AG04450 (cell line): Measurements from ENCODE around the gene RANBP17. TPM values are rescaled to one million over a fixed set of nuclear protein-coding genes. Genes with fewer than 3 reads are reported as not detected.
A peak's percentile ranks its signal among the peaks of the same experiment; 100 is the strongest.

ENCODE experiments used
- CTCF ChIA-PET: fragments of 300-600, 350-600 bp; formaldehyde crosslinking; extraction: SDS; loops from one replicate; lab custom pipeline; 2022; ENCODE audit warnings: antibody characterized with exemption, inconsistent platforms; lab: Charles Lee
- POLR2A ChIA-PET: fragments of 350-600 bp; formaldehyde crosslinking; extraction: SDS; loops from one replicate; lab custom pipeline; 2021; ENCODE audit warnings: antibody characterized with exemption, inconsistent platforms; lab: Yijun Ruan, JAX
- DNase-seq: peaks from one replicate; pipeline ENCODE4 v3.0.0-alpha.2; 2011; ENCODE audit warnings: low read depth, low spot score
- H3K27ac ChIP-seq: one replicate; pipeline ENCODE4 v1.5.1; 2012; ENCODE audit warnings: low read depth, low read length, control low read depth
- H3K27me3 ChIP-seq: one replicate; pipeline ENCODE4 v1.6.0; 2012; ENCODE audit warnings: low read length; ENCODE audit not compliant: control insufficient read depth, insufficient read depth
- H3K4me3 ChIP-seq: 2 replicates; pipeline ENCODE4 v1.5.1; 2011; ENCODE audit warnings: mild to moderate bottlenecking, low read depth, low read length, control low read depth
- H3K9me3 ChIP-seq: 2 replicates; pipeline ENCODE4 v1.5.1; 2012; ENCODE audit warnings: low read length; ENCODE audit not compliant: control insufficient read depth, insufficient read depth
- CTCF ChIP-seq: IDR thresholded peaks from 2 replicates; pipeline ENCODE4 v1.5.1; 2011; ENCODE audit warnings: low read depth, low read length, control low read depth, inconsistent platforms
- polyA minus RNA-seq: library from RNA; depleted of rRNA, polyadenylated mRNA; stranded (reverse); fragments of >200 nt; gene quantifications from 2 replicates; pipeline ENCODE4 v1.2.3, GENCODE V29; 2011; rRNA and poly(A)+ RNA removed
- polyA plus RNA-seq: library from polyadenylated mRNA; depleted of rRNA; stranded (reverse); fragments of >200 nt; gene quantifications from 2 replicates; pipeline ENCODE4 v1.2.3, GENCODE V29; 2011; rRNA removed

RANBP17 gene
- polyA plus RNA-seq (11.6 and 12.9 TPM in 2 replicates), polyA minus RNA-seq (23.1 and 37.1 TPM in 2 replicates)

GRCh38 chr5:170861917-170862766 is at the start of gene RANBP17:
RANBP17 (plus strand) TSS chr5:170862018.
- H3K27me3 ChIP-seq = no peaks in the 10 kb centered on the region
- peak within 1 kb of the TSS; percentile 59 for H3K27ac ChIP-seq
- ChIA-PET CTCF (no interaction called here), POLR2A (no interaction called here)
- no peak for TF ChIP-seq CTCF
- DNase-seq = no peak
- H3K4me3 ChIP-seq = peak within 1 kb of the TSS; percentile 69
- peaks cover 9% of the 10 kb centered on the region for H3K9me3 ChIP-seq

GRCh38 chr5:170813231-170813630 is 48.6 kb upstream of the RANBP17 start:
- CTCF ChIA-PET = no interaction called here
- no peak overlapping the region for H3K27ac ChIP-seq
- POLR2A ChIA-PET = no interaction called here
- no peaks in the 10 kb centered on the region for H3K27me3 ChIP-seq
- H3K4me3 ChIP-seq = no peak overlapping the region
- H3K9me3 ChIP-seq = no peaks in the 10 kb centered on the region
- no peak for TF ChIP-seq CTCF
- no peak for DNase-seq

GRCh38 chr5:170817195-170817594 is 44.6 kb upstream of the RANBP17 start:
- Histone ChIP-seq H3K9me3 (no peaks in the 10 kb centered on the region), H3K27me3 (no peaks in the 10 kb centered on the region), H3K27ac (no peak overlapping the region), H3K4me3 (no peak overlapping the region)
- CTCF ChIA-PET = interaction anchor here (1.0 kb wide), 1 partner anchor 25 kb away, joined by 3 read pairs; no protein-coding TSS in a partner anchor
- DNase-seq = no peak
- no peak for TF ChIP-seq CTCF
- POLR2A ChIA-PET = no interaction called here

- CTCF ChIA-PET = no interaction called here
Measured at GRCh38 chr5:170818232-170818631, 43.6 kb upstream of the RANBP17 start.

More at GRCh38 chr5:170818232-170818631, 43.6 kb upstream of the RANBP17 start:
- no peak overlapping the region for H3K27ac ChIP-seq
- POLR2A ChIA-PET = no interaction called here
- no peak overlapping the region for H3K4me3 ChIP-seq
- H3K9me3 ChIP-seq = no peaks in the 10 kb centered on the region
- DNase-seq = no peak
- no peaks in the 10 kb centered on the region for H3K27me3 ChIP-seq
- no peak for TF ChIP-seq CTCF
